HFFc6 (cell line): Measurements from ENCODE around the gene THOP1. TPM values are rescaled to one million over a fixed set of nuclear protein-coding genes. Genes with fewer than 3 reads are reported as not detected.
A peak's percentile ranks its signal among the peaks of the same experiment; 100 is the strongest.

Experiments used
- DNase-seq: peaks from one replicate; pipeline ENCODE4 v3.0.0-alpha.2; 2018
- H3K27ac Mint-ChIP-seq: 2 replicates; pipeline ENCODE4 v1.8.0; 2020; ENCODE audit warnings: mild to moderate bottlenecking, mixed read lengths
- H3K27me3 Mint-ChIP-seq: 2 replicates; pipeline ENCODE4 v1.8.0; 2021; ENCODE audit warnings: mild to moderate bottlenecking, moderate library complexity, mixed read lengths; ENCODE audit not compliant: insufficient read depth
- H3K36me3 Mint-ChIP-seq: 2 replicates; pipeline ENCODE4 v1.8.0; 2021; ENCODE audit warnings: low read depth, mixed read lengths
- H3K4me1 Mint-ChIP-seq: 2 replicates; pipeline ENCODE4 v1.8.0; 2020; ENCODE audit warnings: low read depth, mixed read lengths
- H3K4me3 Mint-ChIP-seq: 2 replicates; pipeline ENCODE4 v1.8.0; 2020; ENCODE audit warnings: mild to moderate bottlenecking, moderate library complexity, mixed read lengths
- H3K9me3 Mint-ChIP-seq: 2 replicates; pipeline ENCODE4 v1.8.0; 2020; ENCODE audit warnings: mild to moderate bottlenecking, mixed read lengths
- CTCF ChIP-seq: fragments of 200-600 bp; sonication (generic); IDR thresholded peaks from 2 replicates; pipeline ENCODE4 v1.5.0; 2021; ENCODE audit warnings: antibody characterized with exemption, mild to moderate bottlenecking
- total RNA-seq, 6 experiments: library from RNA; stranded (reverse); fragmentation: NEBNext Ultra II Directional; extraction: Animal tissue kit (Norgen Biotek cat#: 25700); gene quantifications; 2 replicates in 1 of 6; 3 replicates in 5 of 6; pipeline ENCODE4 v1.2.3, GENCODE V29; 2021

The THOP1 gene
- total RNA-seq, 6 experiments from 2014 or later: 83.7 to 114 (median 94.3) TPM

- H3K27ac Mint-ChIP-seq: 0 out of 2 replicates have a peak overlapping the region, but pooled peaks have one; percentile 16
- H3K4me1 Mint-ChIP-seq: peaks cover 22% of the 10 kb centered on the region
- H3K27me3 Mint-ChIP-seq: no peaks in the 10 kb centered on the region; the same call in 1 of the 2 replicates
- peaks cover 23% of the 10 kb centered on the region for H3K36me3 Mint-ChIP-seq
- no peak for TF ChIP-seq CTCF
- no peak for DNase-seq
- no peak overlapping the region for H3K4me3 Mint-ChIP-seq
- H3K9me3 Mint-ChIP-seq: no peaks in the 10 kb centered on the region
These were observed 11.1 kb upstream of the THOP1 start for GRCh38 chr19:2774083-2774679.

GRCh38 chr19:2774953-2775555 is 10.2 kb upstream of the THOP1 start:
- peaks cover 24% of the 10 kb centered on the region for H3K4me1 Mint-ChIP-seq
- no peaks in the 10 kb centered on the region; the same call in 1 of the 2 replicates for H3K27me3 Mint-ChIP-seq
- no peak for DNase-seq
- no peak for TF ChIP-seq CTCF
- H3K9me3 Mint-ChIP-seq: no peaks in the 10 kb centered on the region
- peaks cover 24% of the 10 kb centered on the region for H3K36me3 Mint-ChIP-seq
- H3K27ac Mint-ChIP-seq: peak overlapping the region; percentile 87
- H3K4me3 Mint-ChIP-seq: peak overlapping the region; percentile 79; the same call in 1 of the 2 replicates

- peaks cover 29% of the 10 kb centered on the region for H3K36me3 Mint-ChIP-seq
- peaks cover 31% of the 10 kb centered on the region for H3K4me1 Mint-ChIP-seq
- no peaks in the 10 kb centered on the region for H3K9me3 Mint-ChIP-seq
- no peak for TF ChIP-seq CTCF
- H3K4me3 Mint-ChIP-seq: peak overlapping the region; percentile 79
- H3K27me3 Mint-ChIP-seq: no peaks in the 10 kb centered on the region; the same call in 1 of the 2 replicates
- no peak for DNase-seq
- peak overlapping the region; percentile 87 for H3K27ac Mint-ChIP-seq
These were observed 9.5 kb upstream of the THOP1 start for GRCh38 chr19:2775556-2776430.

- no peak for DNase-seq
- Mint-ChIP-seq H3K9me3 (no peaks in the 10 kb centered on the region), H3K36me3 (peaks cover 29% of the 10 kb centered on the region), H3K27me3 (no peaks in the 10 kb centered on the region; the same call in 1 of the 2 replicates), H3K27ac (no peak overlapping the region), H3K4me1 (peaks cover 40% of the 10 kb centered on the region), H3K4me3 (no peak overlapping the region)
- TF ChIP-seq CTCF: no peak
These were observed 7.2 kb upstream of the THOP1 start for GRCh38 chr19:2777952-2778683.

- no peak overlapping the region for H3K27ac Mint-ChIP-seq
- H3K9me3 Mint-ChIP-seq: no peaks in the 10 kb centered on the region
- H3K27me3 Mint-ChIP-seq: no peaks in the 10 kb centered on the region; the same call in 1 of the 2 replicates
- H3K4me3 Mint-ChIP-seq: no peak overlapping the region
- no peak for DNase-seq
- peaks cover 47% of the 10 kb centered on the region for H3K4me1 Mint-ChIP-seq
- peaks cover 29% of the 10 kb centered on the region for H3K36me3 Mint-ChIP-seq
- TF ChIP-seq CTCF: no peak
These were observed 6.1 kb upstream of the THOP1 start for GRCh38 chr19:2779121-2779740.
